ENCODE data around the gene PRKAR2B. TPM values are rescaled to one million over a fixed set of nuclear protein-coding genes. Genes with fewer than 3 reads are reported as not detected.
A peak's percentile ranks its signal among the peaks of the same experiment; 100 is the strongest.
"Not testable (repeated sequence)": the region's sequence is repeated elsewhere in the genome, so short reads cannot be mapped to it uniquely, and the experiment has no call there.

The PRKAR2B gene
- total and polyA plus RNA-seq, 4 experiments from 2014 or later, result 0.29 to 0.47 (median 0.43) TPM

- POLR2A ChIA-PET (ENCODE audit: partially characterized antibody), result no interaction called here
- intact Hi-C loops (cut with micrococcal nuclease), result no loop called here
- H3K27me3 Mint-ChIP-seq, result no peaks in the 10 kb centered on the region
Observed at GRCh38 chr7:107138696-107139420, 94.4 kb downstream of the PRKAR2B start.

DNA sequence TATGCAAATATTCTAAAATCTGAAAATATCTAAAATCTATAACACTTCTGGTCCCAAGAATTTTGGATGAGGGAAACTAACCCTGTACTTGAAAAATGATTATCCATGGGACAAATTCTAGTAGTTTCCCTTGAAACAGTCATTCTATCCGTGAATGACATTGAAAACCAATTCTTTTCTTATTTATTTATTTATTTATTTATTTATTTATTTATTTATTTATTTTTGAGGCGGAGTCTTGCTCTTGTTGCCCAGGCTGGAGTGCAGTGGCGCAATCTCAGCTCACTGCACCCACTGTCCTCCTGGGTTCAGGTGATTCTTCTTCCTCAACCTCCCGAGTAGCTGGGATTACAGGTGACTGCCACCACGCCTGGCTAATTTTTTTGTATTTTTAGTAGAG is 99.4 kb downstream of the PRKAR2B start:
- H3K27me3 ChIP-seq (ENCODE audit: insufficient read depth, low read length); H3K4me1 ChIP-seq (ENCODE audit: insufficient read depth, low read length); H3K9me3 ChIP-seq (ENCODE audit: control insufficient read depth in 1 of 2, low read length in 2 of 2); H3K27ac Mint-ChIP-seq; H3K4me1 Mint-ChIP-seq; DNase-seq; CTCF ChIA-PET (ENCODE audit: partially characterized antibody); H3K27ac ChIP-seq (ENCODE audit: low read depth, low read length); POLR2A ChIA-PET (ENCODE audit: partially characterized antibody); H3K36me3 ChIP-seq (ENCODE audit: insufficient read depth, low read length); H3K4me3 Mint-ChIP-seq; H3K9me3 Mint-ChIP-seq; H3K36me3 Mint-ChIP-seq; intact Hi-C loops (cut with micrococcal nuclease); H3K27me3 Mint-ChIP-seq; H3K4me3 ChIP-seq (ENCODE audit: low read length in 2 of 2): not testable (repeated sequence)

More at GRCh38 chr7:107138696-107139420, 94.4 kb downstream of the PRKAR2B start:
- Mint-ChIP-seq H3K9me3 (no peaks in the 10 kb centered on the region), H3K4me3 (no peak overlapping the region), H3K27ac (no peak overlapping the region), H3K36me3 (no peaks in the 10 kb centered on the region), H3K4me1 (no peaks in the 10 kb centered on the region)
- Histone ChIP-seq H3K4me3 (ENCODE audit: low read length in 2 of 2) (no peak overlapping the region), H3K27me3 (ENCODE audit: insufficient read depth, low read length) (no peaks in the 10 kb centered on the region), H3K9me3 (ENCODE audit: control insufficient read depth in 1 of 2, low read length in 2 of 2) (no peaks in the 10 kb centered on the region), H3K4me1 (ENCODE audit: insufficient read depth, low read length) (no peaks in the 10 kb centered on the region), H3K27ac (ENCODE audit: low read depth, low read length) (no peak overlapping the region), H3K36me3 (ENCODE audit: insufficient read depth, low read length) (no peaks in the 10 kb centered on the region)
- CTCF ChIA-PET (ENCODE audit: partially characterized antibody), result interaction anchor here (1.3 to 1.9 kb wide), 2 partner anchors 9 to 11 kb away, joined by 3 to 13 read pairs; no protein-coding TSS in a partner anchor
- no peak for DNase-seq

DNA sequence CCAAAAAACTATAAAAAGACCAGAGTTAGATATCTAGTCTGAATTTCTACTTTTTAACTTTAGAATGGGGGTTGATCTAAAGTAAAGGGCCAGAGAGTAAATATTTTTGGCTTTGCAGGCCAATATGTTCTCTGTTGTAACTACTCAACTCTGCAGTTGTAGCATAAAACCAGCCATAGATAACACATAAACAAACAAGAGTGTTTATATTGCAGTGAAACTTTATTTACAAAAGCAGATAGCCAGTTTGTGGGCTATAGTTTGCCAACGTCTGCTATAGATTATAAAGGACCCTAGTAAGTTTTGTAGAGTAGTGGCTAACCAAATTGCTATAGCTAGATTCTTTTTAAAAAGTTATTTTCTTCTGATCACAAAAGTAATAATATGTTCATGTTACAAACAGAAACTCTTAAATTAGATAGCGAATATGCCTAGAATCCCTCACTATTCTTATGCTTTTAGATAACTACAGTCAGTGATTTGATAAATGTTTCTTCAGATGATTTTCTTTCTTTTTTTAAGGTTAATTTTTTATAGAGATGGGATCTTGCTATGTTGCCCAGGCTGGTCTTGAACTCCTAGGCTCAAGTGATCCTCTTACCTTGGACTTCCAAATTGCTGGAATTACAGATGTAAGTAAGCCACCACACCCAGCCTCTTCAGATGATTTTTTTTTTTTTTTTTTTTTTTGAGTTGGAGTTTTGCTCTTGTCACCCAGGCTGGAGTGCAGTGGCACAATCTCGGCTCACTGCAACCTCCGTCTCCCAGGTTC is 100.7 kb downstream of the PRKAR2B start:
- Histone ChIP-seq H3K36me3 (ENCODE audit: insufficient read depth, low read length) (no peaks in the 10 kb centered on the region), H3K27me3 (ENCODE audit: insufficient read depth, low read length) (no peaks in the 10 kb centered on the region), H3K27ac (ENCODE audit: low read depth, low read length) (no peak overlapping the region), H3K4me3 (ENCODE audit: low read length in 2 of 2) (no peak overlapping the region), H3K4me1 (ENCODE audit: insufficient read depth, low read length) (no peaks in the 10 kb centered on the region), H3K9me3 (ENCODE audit: control insufficient read depth in 1 of 2, low read length in 2 of 2) (no peaks in the 10 kb centered on the region)
- Mint-ChIP-seq H3K4me3 (no peak overlapping the region), H3K27ac (no peak overlapping the region), H3K27me3 (no peaks in the 10 kb centered on the region), H3K9me3 (no peaks in the 10 kb centered on the region), H3K36me3 (no peaks in the 10 kb centered on the region), H3K4me1 (peaks cover 0 to 2% (median under 1%) of the 10 kb centered on the region in 4 donors)
- CTCF ChIA-PET (ENCODE audit: partially characterized antibody), result interaction anchor here (0.7 to 5.7 kb wide), 2 partner anchors 198 to 360 kb away, joined by 3 to 40 read pairs; no protein-coding TSS in a partner anchor
- POLR2A ChIA-PET (ENCODE audit: partially characterized antibody), result no interaction called here
- no peak for DNase-seq
- intact Hi-C loops (cut with micrococcal nuclease), result loop anchor here (5.0 kb wide), 1 partner anchor 357 kb away; no protein-coding TSS in a partner anchor

DNA sequence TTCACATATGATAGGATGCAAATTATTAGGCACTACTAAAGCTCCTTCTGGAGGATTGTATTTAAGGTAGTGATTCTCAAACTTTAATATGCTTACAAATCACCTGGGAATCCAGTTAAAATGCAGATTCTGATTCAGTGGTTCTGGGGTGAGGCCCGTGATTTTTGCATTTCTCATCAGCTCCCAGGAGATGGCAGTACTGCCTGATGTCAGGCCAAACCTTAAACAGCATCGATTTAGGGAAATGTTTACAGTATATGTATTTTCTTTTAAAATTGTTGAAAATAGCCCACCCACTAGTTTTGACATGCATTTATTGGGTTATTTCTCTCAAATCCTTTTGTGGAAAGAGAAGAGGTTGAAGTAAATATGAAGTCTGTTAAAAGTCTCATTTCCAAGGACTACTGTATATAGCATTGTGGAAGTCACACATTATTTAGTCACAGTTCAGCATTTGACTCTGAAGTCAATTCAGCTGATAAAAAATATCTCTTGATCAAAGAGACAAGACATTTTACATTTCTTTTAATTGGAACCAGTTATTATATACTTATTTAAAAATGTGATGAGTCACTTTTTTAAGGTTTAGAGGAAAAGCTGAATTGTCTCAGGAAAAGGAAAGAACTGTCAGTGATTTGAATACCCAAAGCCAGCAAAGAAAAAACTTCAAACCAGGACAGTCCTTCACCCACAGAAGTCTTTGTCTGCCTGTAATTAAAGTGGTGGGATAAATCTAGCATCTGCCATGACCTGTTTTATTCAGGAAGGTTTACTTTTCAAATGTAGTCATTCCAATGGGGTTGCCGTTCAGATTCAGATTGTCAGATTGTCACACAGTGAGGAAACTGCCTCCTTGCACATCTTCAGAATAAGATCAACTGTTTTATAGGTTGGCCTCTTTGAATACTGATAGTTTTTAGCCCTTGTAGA is 103.2 kb downstream of the PRKAR2B start:
- Histone ChIP-seq H3K36me3 (ENCODE audit: insufficient read depth, low read length) (no peaks in the 10 kb centered on the region), H3K27me3 (ENCODE audit: insufficient read depth, low read length) (no peaks in the 10 kb centered on the region), H3K4me3 (ENCODE audit: low read length in 2 of 2) (no peak overlapping the region), H3K9me3 (ENCODE audit: control insufficient read depth in 1 of 2, low read length in 2 of 2) (no peaks in the 10 kb centered on the region), H3K27ac (ENCODE audit: low read depth, low read length) (no peak overlapping the region), H3K4me1 (ENCODE audit: insufficient read depth, low read length) (no peaks in the 10 kb centered on the region)
- ChIA-PET CTCF (ENCODE audit: partially characterized antibody) (interaction anchor here (0.6 to 6.9 kb wide), 42 partner anchors 9 to 998 kb away, joined by 3 to 56 read pairs (median 5); partner anchors contain the start of genes CCDC71L, HBP1 and PIK3CG), POLR2A (ENCODE audit: partially characterized antibody) (interaction anchor here (0.9 to 6.9 kb wide), 4 partner anchors 9 to 595 kb away, joined by 3 to 86 read pairs (median 4); partner anchors contain the start of gene HBP1)
- H3K36me3 Mint-ChIP-seq, result no peaks in the 10 kb centered on the region
- H3K27me3 Mint-ChIP-seq, result no peaks in the 10 kb centered on the region
- H3K27ac Mint-ChIP-seq, result no peak overlapping the region
- H3K4me3 Mint-ChIP-seq, result no peak overlapping the region
- intact Hi-C loops (cut with micrococcal nuclease), result loop anchor here (1.0 to 5.0 kb wide), 3 partner anchors 355 to 732 kb away; no protein-coding TSS in a partner anchor
- no peaks in the 10 kb centered on the region for H3K9me3 Mint-ChIP-seq
- H3K4me1 Mint-ChIP-seq, result peaks cover 0 to 2% (median 1%) of the 10 kb centered on the region in 4 donors
- DNase-seq, result peak; percentile 39 to 55 (median 44)

- Mint-ChIP-seq H3K36me3 (no peaks in the 10 kb centered on the region), H3K27ac (no peak overlapping the region), H3K27me3 (no peaks in the 10 kb centered on the region), H3K4me1 (peaks cover 0 to 2% (median 1%) of the 10 kb centered on the region in 4 donors), H3K9me3 (no peaks in the 10 kb centered on the region), H3K4me3 (no peak overlapping the region)
- intact Hi-C loops (cut with micrococcal nuclease), result loop anchor here (5.0 kb wide), 1 partner anchor 354 kb away; no protein-coding TSS in a partner anchor
- ChIA-PET CTCF (ENCODE audit: partially characterized antibody) (interaction anchor here (1.3 to 6.9 kb wide), 20 partner anchors 10 to 997 kb away, joined by 3 to 56 read pairs (median 14); partner anchors contain the start of genes CCDC71L, HBP1 and PIK3CG), POLR2A (ENCODE audit: partially characterized antibody) (interaction anchor here (1.7 to 6.9 kb wide), 3 partner anchors 8 to 356 kb away, joined by 3 to 86 read pairs (median 8); partner anchors contain the start of gene HBP1)
- Histone ChIP-seq H3K4me1 (ENCODE audit: insufficient read depth, low read length) (no peaks in the 10 kb centered on the region), H3K4me3 (ENCODE audit: low read length in 2 of 2) (no peak overlapping the region), H3K36me3 (ENCODE audit: insufficient read depth, low read length) (no peaks in the 10 kb centered on the region), H3K27ac (ENCODE audit: low read depth, low read length) (no peak overlapping the region), H3K9me3 (ENCODE audit: control insufficient read depth in 1 of 2, low read length in 2 of 2) (no peaks in the 10 kb centered on the region), H3K27me3 (ENCODE audit: insufficient read depth, low read length) (no peaks in the 10 kb centered on the region)
- DNase-seq, result no peak
Observed at GRCh38 chr7:107148721-107149120, 104.2 kb downstream of the PRKAR2B start.

- CTCF ChIA-PET (ENCODE audit: partially characterized antibody), result interaction anchor here (0.7 to 6.9 kb wide), 23 partner anchors 11 to 577 kb away, joined by 3 to 56 read pairs (median 5); partner anchors contain the start of genes HBP1 and PIK3CG
- Mint-ChIP-seq H3K27ac (no peak overlapping the region), H3K27me3 (peaks cover 0 to 2% of the 10 kb centered on the region in 2 donors), H3K36me3 (no peaks in the 10 kb centered on the region), H3K9me3 (no peaks in the 10 kb centered on the region), H3K4me1 (peaks cover 0 to 2% (median 1%) of the 10 kb centered on the region in 4 donors), H3K4me3 (no peak overlapping the region)
- Histone ChIP-seq H3K4me3 (ENCODE audit: low read length in 2 of 2) (no peak overlapping the region), H3K36me3 (ENCODE audit: insufficient read depth, low read length) (no peaks in the 10 kb centered on the region), H3K9me3 (ENCODE audit: control insufficient read depth in 1 of 2, low read length in 2 of 2) (no peaks in the 10 kb centered on the region), H3K4me1 (ENCODE audit: insufficient read depth, low read length) (no peaks in the 10 kb centered on the region), H3K27me3 (ENCODE audit: insufficient read depth, low read length) (no peaks in the 10 kb centered on the region), H3K27ac (ENCODE audit: low read depth, low read length) (no peak overlapping the region)
- no peak for DNase-seq
- POLR2A ChIA-PET (ENCODE audit: partially characterized antibody), result interaction anchor here (2.3 to 6.9 kb wide), 2 partner anchors 19 to 357 kb away, joined by 8 to 86 read pairs; partner anchors contain the start of gene HBP1
- intact Hi-C loops (cut with micrococcal nuclease), result loop anchor here (1.0 to 5.0 kb wide), 8 partner anchors 17 to 997 kb away; partner anchors contain the start of genes CCDC71L and PIK3CG
Observed at GRCh38 chr7:107149863-107150262, 105.4 kb downstream of the PRKAR2B start.

Measured in CD4-positive, alpha-beta memory T cell (primary cell).